Neural progenitor cell (in vitro differentiated cells): ENCODE results near the gene PPP4C. TPM values are rescaled to one million over a fixed set of nuclear protein-coding genes. Genes with fewer than 3 reads are reported as not detected.

Source experiments
- DNase-seq: peaks from one replicate; pipeline ENCODE4 v3.0.0-alpha.2; 2016; ENCODE audit warnings: low spot score
- H2AFZ ChIP-seq: fragments of 200-600 bp; sonication (generic); replicated peaks from 2 replicates; pipeline ENCODE4 v1.6.1; 2016; ENCODE audit warnings: antibody characterized with exemption
- H3F3A ChIP-seq: fragments of 200-600 bp; sonication (generic); 2 replicates; pipeline ENCODE4 v1.6.1; 2016; ENCODE audit warnings: antibody characterized with exemption, low read depth
- H3K27ac ChIP-seq: fragments of 200-600 bp; sonication (generic); 2 replicates; pipeline ENCODE4 v1.5.1; 2016; ENCODE audit warnings: mild to moderate bottlenecking
- H3K27me3 ChIP-seq: fragments of 200-600 bp; sonication (generic); 2 replicates; pipeline ENCODE4 v1.6.1; 2016; ENCODE audit warnings: mild to moderate bottlenecking, moderate library complexity
- H3K36me3 ChIP-seq: fragments of 200-600 bp; sonication (generic); 2 replicates; pipeline ENCODE4 v1.5.1; 2016
- H3K4me1 ChIP-seq: fragments of 200-600 bp; sonication (generic); 2 replicates; pipeline ENCODE4 v1.6.1; 2016; ENCODE audit warnings: mixed run types
- H3K4me2 ChIP-seq: fragments of 200-600 bp; sonication (generic); 2 replicates; pipeline ENCODE4 v1.6.1; 2016
- H3K4me3 ChIP-seq: fragments of 200-600 bp; sonication (generic); 2 replicates; pipeline ENCODE4 v1.5.1; 2016
- H3K79me2 ChIP-seq: fragments of 200-600 bp; sonication (generic); 2 replicates; pipeline ENCODE4 v1.6.1; 2016; ENCODE audit warnings: low read depth
- H3K9ac ChIP-seq: fragments of 200-600 bp; sonication (generic); 2 replicates; pipeline ENCODE4 v1.6.1; 2016
- H3K9me3 ChIP-seq: fragments of 200-600 bp; sonication (generic); 2 replicates; pipeline ENCODE4 v1.5.1; 2016; ENCODE audit warnings: low read depth
- H4K20me1 ChIP-seq: fragments of 200-600 bp; sonication (generic); 2 replicates; pipeline ENCODE4 v1.6.1; 2016; ENCODE audit warnings: low read depth
- H3K27ac Mint-ChIP-seq: 3 replicates; pipeline ENCODE4 v1.8.0; 2021; ENCODE audit warnings: mixed read lengths
- H3K27me3 Mint-ChIP-seq: 2 replicates; pipeline ENCODE4 v1.8.0; 2022; ENCODE audit warnings: low read depth, mild to moderate bottlenecking, inconsistent platforms, moderate library complexity, mixed read lengths; ENCODE audit not compliant: insufficient read depth
- H3K36me3 Mint-ChIP-seq: 3 replicates; pipeline ENCODE4 v1.8.0; 2021; ENCODE audit warnings: mixed read lengths
- H3K4me1 Mint-ChIP-seq: 3 replicates; pipeline ENCODE4 v1.8.0; 2021; ENCODE audit warnings: mixed read lengths
- H3K4me3 Mint-ChIP-seq: 3 replicates; pipeline ENCODE4 v1.8.0; 2021; ENCODE audit warnings: mild to moderate bottlenecking, moderate library complexity, mixed read lengths
- H3K9me3 Mint-ChIP-seq: 3 replicates; pipeline ENCODE4 v1.8.0; 2020; ENCODE audit warnings: mixed read lengths
- EZH2 ChIP-seq: fragments of 200-600 bp; sonication (generic); IDR thresholded peaks from 2 replicates; pipeline ENCODE4 v1.6.1; 2017; ENCODE audit warnings: antibody characterized with exemption, mild to moderate bottlenecking, moderate library complexity
- EZH2phosphoT487 ChIP-seq: fragments of 200-600 bp; sonication (generic); IDR thresholded peaks from 2 replicates; pipeline ENCODE4 v1.6.1; 2017; ENCODE audit warnings: antibody characterized with exemption
- total RNA-seq: library from RNA; depleted of rRNA; stranded (reverse); fragments of >200 nt; gene quantifications from 2 replicates; pipeline ENCODE4 v1.2.3, GENCODE V29; 2015; ENCODE audit warnings: low replicate concordance
- TF ChIP-seq, protein P1 (sequence below): fragments of 200-600 bp; sonication (generic); IDR thresholded peaks from 2 replicates; pipeline ENCODE4 v1.5.1; 2017; ENCODE audit warnings: antibody characterized with exemption, mild to moderate bottlenecking

Gene PPP4C
- total RNA-seq, 1 donor from 2014 or later = 93.3 TPM

DNA sequence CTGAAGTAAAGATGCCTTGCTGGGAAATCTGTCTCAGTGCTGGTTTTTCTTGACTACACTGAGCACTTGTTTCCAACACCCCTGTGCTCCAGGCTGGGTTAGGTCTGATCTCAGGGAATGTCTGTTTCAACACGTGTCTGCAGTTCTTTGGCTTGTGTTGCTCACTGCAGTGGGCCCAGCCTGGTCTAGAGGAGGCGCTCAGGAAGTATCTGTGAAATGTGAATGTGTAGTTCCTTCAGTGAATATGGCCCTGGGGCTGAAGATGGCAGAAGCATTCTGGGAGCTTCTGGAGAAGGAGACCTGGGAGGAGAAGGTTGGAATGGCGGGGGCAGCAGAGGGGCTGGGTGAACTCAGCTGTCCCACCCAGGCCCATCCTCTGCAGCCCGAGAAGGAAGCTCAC is 28.3 kb downstream of the PPP4C start:
- Mint-ChIP-seq H3K27me3 (no peaks in the 10 kb centered on the region), H3K36me3 (peaks cover 13% of the 10 kb centered on the region), H3K27ac (no peak overlapping the region), H3K4me1 (no peaks in the 10 kb centered on the region), H3K4me3 (peak overlapping the region; percentile 30), H3K9me3 (no peaks in the 10 kb centered on the region)
- Histone ChIP-seq H3F3A (peaks cover 5% of the 10 kb centered on the region), H3K4me3 (no peak overlapping the region), H3K36me3 (peaks cover 16% of the 10 kb centered on the region), H3K4me2 (no peak overlapping the region), H3K4me1 (peaks cover 22% of the 10 kb centered on the region), H3K79me2 (peaks cover 76% of the 10 kb centered on the region), H3K9me3 (no peaks in the 10 kb centered on the region), H3K27me3 (no peaks in the 10 kb centered on the region), H4K20me1 (peaks cover 92% of the 10 kb centered on the region), H2AFZ (no peak overlapping the region), H3K9ac (no peak overlapping the region), H3K27ac (no peak overlapping the region)
- DNase-seq = no peak
- no peak for TF ChIP-seq EZH2
- TF ChIP-seq, protein P1, sequence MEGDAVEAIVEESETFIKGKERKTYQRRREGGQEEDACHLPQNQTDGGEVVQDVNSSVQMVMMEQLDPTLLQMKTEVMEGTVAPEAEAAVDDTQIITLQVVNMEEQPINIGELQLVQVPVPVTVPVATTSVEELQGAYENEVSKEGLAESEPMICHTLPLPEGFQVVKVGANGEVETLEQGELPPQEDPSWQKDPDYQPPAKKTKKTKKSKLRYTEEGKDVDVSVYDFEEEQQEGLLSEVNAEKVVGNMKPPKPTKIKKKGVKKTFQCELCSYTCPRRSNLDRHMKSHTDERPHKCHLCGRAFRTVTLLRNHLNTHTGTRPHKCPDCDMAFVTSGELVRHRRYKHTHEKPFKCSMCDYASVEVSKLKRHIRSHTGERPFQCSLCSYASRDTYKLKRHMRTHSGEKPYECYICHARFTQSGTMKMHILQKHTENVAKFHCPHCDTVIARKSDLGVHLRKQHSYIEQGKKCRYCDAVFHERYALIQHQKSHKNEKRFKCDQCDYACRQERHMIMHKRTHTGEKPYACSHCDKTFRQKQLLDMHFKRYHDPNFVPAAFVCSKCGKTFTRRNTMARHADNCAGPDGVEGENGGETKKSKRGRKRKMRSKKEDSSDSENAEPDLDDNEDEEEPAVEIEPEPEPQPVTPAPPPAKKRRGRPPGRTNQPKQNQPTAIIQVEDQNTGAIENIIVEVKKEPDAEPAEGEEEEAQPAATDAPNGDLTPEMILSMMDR = no peak
- no peak for TF ChIP-seq EZH2phosphoT487

DNA sequence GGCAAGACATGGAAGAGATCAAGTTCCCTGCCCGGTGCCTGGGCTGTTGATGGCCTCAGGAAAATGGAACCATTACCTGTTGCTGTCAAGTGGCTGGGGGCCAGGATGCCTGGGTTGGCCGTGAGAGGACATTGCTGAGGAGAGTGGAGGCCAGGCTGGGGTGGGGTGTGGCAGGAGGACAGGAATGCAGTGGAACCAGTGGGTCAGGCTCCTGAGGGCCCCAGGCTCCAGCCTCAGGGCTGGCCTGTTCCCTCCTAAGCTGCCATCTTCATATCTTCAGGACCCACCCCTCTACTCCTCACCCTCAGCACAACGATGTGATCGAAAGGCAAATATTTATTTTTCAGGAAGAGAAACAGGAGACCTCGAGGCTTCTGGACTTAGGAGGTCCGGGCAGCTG is 28.7 kb downstream of the PPP4C start:
- Mint-ChIP-seq H3K4me3 (peak overlapping the region; percentile 30), H3K36me3 (peaks cover 13% of the 10 kb centered on the region), H3K4me1 (no peaks in the 10 kb centered on the region), H3K9me3 (no peaks in the 10 kb centered on the region), H3K27ac (no peak overlapping the region), H3K27me3 (no peaks in the 10 kb centered on the region)
- Histone ChIP-seq H3K36me3 (peaks cover 16% of the 10 kb centered on the region), H3K27me3 (no peaks in the 10 kb centered on the region), H3K27ac (no peak overlapping the region), H2AFZ (no peak overlapping the region), H3K79me2 (peaks cover 72% of the 10 kb centered on the region), H3K9me3 (no peaks in the 10 kb centered on the region), H3K4me3 (no peak overlapping the region), H3K9ac (no peak overlapping the region), H4K20me1 (peaks cover 88% of the 10 kb centered on the region), H3K4me1 (peaks cover 19% of the 10 kb centered on the region), H3K4me2 (no peak overlapping the region), H3F3A (peaks cover 9% of the 10 kb centered on the region)
- DNase-seq = no peak
- TF ChIP-seq, protein P1 = no peak
- no peak for TF ChIP-seq EZH2phosphoT487
- no peak for TF ChIP-seq EZH2

GRCh38 chr16:30108059-30108850 is 32.5 kb downstream of the PPP4C start:
- H3K4me1 ChIP-seq = no peaks in the 10 kb centered on the region
- peaks cover 5% of the 10 kb centered on the region for H3K4me1 Mint-ChIP-seq
- H2AFZ ChIP-seq = no peak overlapping the region
- H3K27ac Mint-ChIP-seq = no peak overlapping the region
- peaks cover 35% of the 10 kb centered on the region for H3K79me2 ChIP-seq
- no peak overlapping the region for H3K27ac ChIP-seq
- no peaks in the 10 kb centered on the region for H3K27me3 ChIP-seq
- peaks cover 16% of the 10 kb centered on the region for H3K36me3 Mint-ChIP-seq
- no peak for DNase-seq
- H3F3A ChIP-seq = peaks cover 37% of the 10 kb centered on the region
- TF ChIP-seq, protein P1 = no peak
- TF ChIP-seq EZH2phosphoT487 (no peak), EZH2 (no peak)
- no peak overlapping the region for H3K4me3 ChIP-seq
- no peak overlapping the region for H3K9ac ChIP-seq
- no peaks in the 10 kb centered on the region for H3K9me3 ChIP-seq
- peaks cover 6% of the 10 kb centered on the region for H3K36me3 ChIP-seq
- H3K4me2 ChIP-seq = no peak overlapping the region
- H3K4me3 Mint-ChIP-seq = no peak overlapping the region
- peaks cover 2% of the 10 kb centered on the region for H3K27me3 Mint-ChIP-seq
- no peaks in the 10 kb centered on the region for H3K9me3 Mint-ChIP-seq
- peaks cover 82% of the 10 kb centered on the region for H4K20me1 ChIP-seq
